ENCODE results near the gene SH2D2A.

DNA sequence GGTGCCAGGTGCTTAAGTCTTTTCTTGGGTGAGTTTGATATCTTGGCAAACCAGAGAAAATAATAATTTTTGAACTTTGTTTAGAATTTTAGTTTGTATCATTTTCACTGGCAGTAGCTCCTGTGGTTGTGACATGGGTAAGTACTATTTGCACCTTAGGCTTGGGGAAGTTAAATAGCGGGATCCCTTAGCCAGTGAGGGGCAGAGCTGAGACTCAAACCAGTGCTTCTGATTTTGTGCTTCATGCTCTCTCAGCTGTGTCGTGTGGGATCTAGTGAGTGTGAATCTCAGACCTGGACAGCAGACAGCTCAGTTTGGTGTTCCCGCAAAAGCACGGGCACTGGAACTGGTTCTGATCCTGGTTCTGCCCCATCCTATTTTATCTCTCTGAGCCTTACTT is 39.7 kb downstream of the SH2D2A start:
- TF ChIP-seq CTCF (IDR thresholded peaks at IDR 0.05), result no peak
- no peak for TF ChIP-seq POLR2A (IDR thresholded peaks at IDR 0.05)

Data from uterus (tissue), 2 donors.